K562 (cell line): ENCODE data around the gene DPAGT1. TPM values are rescaled to one million over a fixed set of nuclear protein-coding genes. Genes with fewer than 3 reads are reported as not detected.

Experiments
- CBFB ChIP-seq: sonication (generic); formaldehyde crosslinking; IDR thresholded peaks from 2 replicates; pipeline ENCODE4 v1.4.0; 2020; ENCODE audit warnings: mild to moderate bottlenecking, missing genetic modification reagents
- GTF2F1 ChIP-seq: IDR thresholded peaks from 2 replicates; pipeline ENCODE4 v1.6.1; 2011; ENCODE audit warnings: low read depth, low read length, improper control_type of control experiment
- MAX ChIP-seq: sonication (generic); formaldehyde crosslinking; IDR thresholded peaks from 2 replicates; pipeline ENCODE4 v1.9.0; 2022; ENCODE audit warnings: mild to moderate bottlenecking, missing genetic modification reagents
- NEUROD1 ChIP-seq: fragments of 150-350 bp; IDR thresholded peaks from 2 replicates; pipeline ENCODE4 v1.6.1; 2014; ENCODE audit warnings: borderline replicate concordance, low read length, low read depth; ENCODE audit not compliant: partially characterized antibody
- NR3C1 ChIP-seq: sonication (generic); formaldehyde crosslinking; IDR thresholded peaks from 2 replicates; pipeline ENCODE4 v1.8.1; 2022; ENCODE audit warnings: missing genetic modification reagents
- PTBP1 ChIP-seq: fragments of 200-400 bp; formaldehyde crosslinking; IDR thresholded peaks from 2 replicates; pipeline ENCODE4 v1.6.1; 2017; ENCODE audit warnings: low read depth, low read length
- RBFOX2 ChIP-seq: fragments of 200-400 bp; formaldehyde crosslinking; IDR thresholded peaks from 2 replicates; pipeline ENCODE4 v1.6.1; 2017; ENCODE audit warnings: low read depth, mild to moderate bottlenecking, low read length, moderate library complexity
- SMARCA4 ChIP-seq: fragments of 450-650 bp; IDR thresholded peaks from 2 replicates; pipeline ENCODE4 v1.6.1; 2016
- SMC3 ChIP-seq: conservative IDR thresholded peaks from 2 replicates; pipeline ENCODE4 v1.6.1; 2011; ENCODE audit warnings: low read depth, low read length, improper control_type of control experiment; ENCODE audit not compliant: insufficient read depth
- SP1 ChIP-seq: sonication (generic); formaldehyde crosslinking; IDR thresholded peaks from 2 replicates; pipeline ENCODE4 v1.8.1; 2022; ENCODE audit warnings: mild to moderate bottlenecking, missing genetic modification reagents
- TEAD1 ChIP-seq, 2 experiments: fragments of 450-650 bp in 1 of 2; sonication (generic) in 1 of 2; formaldehyde crosslinking; IDR thresholded peaks; 2 replicates each; pipeline versions ENCODE4 v1.4.0 to v1.8.0; 2020 to 2022; ENCODE audit warnings: mild to moderate bottlenecking in 2 of 2, missing genetic modification reagents in 1 of 2
- ZBTB9 ChIP-seq: fragments of 450-650 bp; formaldehyde crosslinking; IDR thresholded peaks from 2 replicates; pipeline ENCODE4 v1.4.0; 2020; ENCODE audit warnings: mild to moderate bottlenecking, moderate library complexity
- ZNF212 ChIP-seq: fragments of 450-650 bp; formaldehyde crosslinking; IDR thresholded peaks from 2 replicates; pipeline ENCODE4 v1.4.0; 2020; ENCODE audit warnings: mild to moderate bottlenecking
- ZNF449 ChIP-seq: fragments of 250-450 bp; sonication (Bioruptor Pico); IDR thresholded peaks from 2 replicates; pipeline ENCODE4 v1.8.0; 2022; ENCODE audit warnings: moderate library complexity, mild to moderate bottlenecking, inconsistent platforms
- ZNF639 ChIP-seq, 2 experiments: fragments of 200-800 bp in 1 of 2; sonication (Bioruptor generic) in 1 of 2; sonication (generic) in 1 of 2; formaldehyde crosslinking in 1 of 2; IDR thresholded peaks in 1 of 2; conservative IDR thresholded peaks in 1 of 2; 2 replicates each; pipeline versions ENCODE4 v1.5.0 to v1.6.1; 2016 to 2020; ENCODE audit warnings: missing compliant biosample characterization in 1 of 2, missing genetic modification characterization in 1 of 2, missing genetic modification reagents in 1 of 2
- ZNF830 ChIP-seq: fragments of 250-450 bp; sonication (Bioruptor Pico); IDR thresholded peaks from 2 replicates; pipeline ENCODE4 v1.5.0; 2021; ENCODE audit warnings: mild to moderate bottlenecking
- ZSCAN29 ChIP-seq: fragments of 450-650 bp; IDR thresholded peaks from 2 replicates; pipeline ENCODE4 v1.6.1; 2017
- polyA plus RNA-seq, 8 experiments: library from polyadenylated mRNA; depleted of rRNA in 4 of 8; stranded (reverse) in 5 of 8; unstranded in 3 of 8; fragments of >200 nt; fragmentation: Nextera tagmentation in 2 of 8; fragmentation: Illumina TruSeq in 1 of 8; extraction: Ambion mirVana in 2 of 8; extraction: Trizol in 1 of 8; gene quantifications; 2 replicates each; pipeline versions ENCODE4 v1.2.1 to v1.2.3, GENCODE V29; 2011 to 2014; ENCODE audit warnings: inconsistent platforms in 1 of 8, missing spikeins in 1 of 8
- total RNA-seq, 7 experiments: library from RNA; depleted of rRNA in 6 of 7; stranded (reverse); fragments of >200 nt in 6 of 7; fragmentation: Illumina TruSeq in 2 of 7; extraction: Trizol in 2 of 7; gene quantifications; 2 replicates each; pipeline versions ENCODE4 v1.2.1 to v1.2.3, GENCODE V29; 2011 to 2021; ENCODE audit warnings: low replicate concordance in 1 of 7
- TF ChIP-seq, protein P1 (sequence below): IDR thresholded peaks from 2 replicates; pipeline ENCODE4 v1.6.1; 2011; ENCODE audit warnings: borderline replicate concordance, low read depth, mild to moderate bottlenecking, moderate library complexity, low read length; ENCODE audit not compliant: insufficient read depth, poor library complexity, severe bottlenecking
- TF ChIP-seq, protein P2 (sequence below): sonication (generic); formaldehyde crosslinking; IDR thresholded peaks from 2 replicates; pipeline ENCODE4 v1.8.0; 2022; ENCODE audit warnings: missing genetic modification reagents, mild to moderate bottlenecking, moderate library complexity, borderline replicate concordance

Gene DPAGT1
- total and polyA plus RNA-seq, 9 of the 15 experiments (the other 6 are each of a cell fraction or from before 2014, with no cell fraction given): 29.9 to 135 (median 85.0) TPM

DNA sequence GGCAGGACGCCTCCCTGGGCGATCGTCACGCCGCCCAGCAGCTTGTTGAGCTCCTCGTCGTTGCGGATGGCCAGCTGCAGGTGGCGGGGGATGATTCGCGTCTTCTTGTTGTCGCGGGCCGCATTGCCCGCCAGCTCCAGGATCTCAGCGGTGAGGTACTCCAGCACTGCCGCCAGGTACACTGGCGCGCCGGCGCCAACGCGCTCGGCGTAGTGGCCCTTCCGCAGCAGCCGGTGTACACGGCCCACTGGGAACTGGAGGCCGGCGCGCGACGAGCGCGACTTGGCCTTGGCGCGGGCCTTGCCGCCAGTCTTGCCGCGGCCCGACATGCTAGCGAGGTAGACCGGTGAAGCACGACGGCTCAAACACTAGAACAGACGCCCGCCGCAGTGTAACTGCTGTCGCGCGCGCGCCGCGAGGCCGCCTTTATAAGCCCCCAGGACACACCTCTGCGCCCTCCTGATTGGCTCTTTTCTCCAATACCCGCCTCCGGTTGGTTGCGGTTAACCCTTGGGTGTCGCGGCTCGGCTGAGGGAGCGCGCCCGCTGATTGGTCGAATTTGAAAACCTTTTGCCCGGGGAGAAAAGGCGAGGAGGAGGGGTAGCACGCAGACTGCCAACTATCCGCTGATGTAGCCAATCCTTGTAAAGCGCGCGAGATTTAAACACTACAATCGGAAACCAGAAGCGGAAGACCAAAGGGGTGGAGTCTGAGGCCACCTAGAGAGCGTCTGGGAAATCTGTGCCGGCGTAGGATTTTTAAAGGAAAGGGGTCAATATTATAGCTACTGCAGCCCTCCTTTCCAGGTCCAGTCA, 6.4 kb downstream of the DPAGT1 start (continued):
- TF ChIP-seq ZNF212 (no peak), SMARCA4 (0 out of 2 replicates have a peak, but pooled peaks have one; percentile 15), SP1 (peak; percentile 99), ZNF449 (no peak), RBFOX2 (peak; percentile 97), CBFB (CRISPR knock-in tag) (peak; percentile 86; the same call in 1 of the 2 replicates), SMC3 (no peak; the same call in 1 of the 2 replicates), NEUROD1 (peak; percentile 87), ZNF639 (CRISPR knock-in tag; conservative IDR thresholded peaks at IDR 0.05 in 1 of 2, IDR thresholded peaks at IDR 0.05 in 1 of 2) (no peak), TEAD1 (CRISPR knock-in tag; IDR thresholded peaks at IDR 0.05) (peak in 1 of 2 experiments; percentile 78; a peak in 2 of 4 replicates), ZNF830 (CRISPR knock-in tag) (peak; percentile 95), ZSCAN29 (no peak), MAX (CRISPR knock-in tag) (peak; percentile 84), NR3C1 (peak; percentile 91), ZBTB9 (CRISPR knock-in tag) (peak; percentile 84; the same call in 1 of the 2 replicates), GTF2F1 (peak; percentile 99), PTBP1 (peak; percentile 77; the same call in 1 of the 2 replicates)
- TF ChIP-seq, protein P1, sequence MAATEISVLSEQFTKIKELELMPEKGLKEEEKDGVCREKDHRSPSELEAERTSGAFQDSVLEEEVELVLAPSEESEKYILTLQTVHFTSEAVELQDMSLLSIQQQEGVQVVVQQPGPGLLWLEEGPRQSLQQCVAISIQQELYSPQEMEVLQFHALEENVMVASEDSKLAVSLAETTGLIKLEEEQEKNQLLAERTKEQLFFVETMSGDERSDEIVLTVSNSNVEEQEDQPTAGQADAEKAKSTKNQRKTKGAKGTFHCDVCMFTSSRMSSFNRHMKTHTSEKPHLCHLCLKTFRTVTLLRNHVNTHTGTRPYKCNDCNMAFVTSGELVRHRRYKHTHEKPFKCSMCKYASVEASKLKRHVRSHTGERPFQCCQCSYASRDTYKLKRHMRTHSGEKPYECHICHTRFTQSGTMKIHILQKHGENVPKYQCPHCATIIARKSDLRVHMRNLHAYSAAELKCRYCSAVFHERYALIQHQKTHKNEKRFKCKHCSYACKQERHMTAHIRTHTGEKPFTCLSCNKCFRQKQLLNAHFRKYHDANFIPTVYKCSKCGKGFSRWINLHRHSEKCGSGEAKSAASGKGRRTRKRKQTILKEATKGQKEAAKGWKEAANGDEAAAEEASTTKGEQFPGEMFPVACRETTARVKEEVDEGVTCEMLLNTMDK: no peak
- TF ChIP-seq, protein P2, sequence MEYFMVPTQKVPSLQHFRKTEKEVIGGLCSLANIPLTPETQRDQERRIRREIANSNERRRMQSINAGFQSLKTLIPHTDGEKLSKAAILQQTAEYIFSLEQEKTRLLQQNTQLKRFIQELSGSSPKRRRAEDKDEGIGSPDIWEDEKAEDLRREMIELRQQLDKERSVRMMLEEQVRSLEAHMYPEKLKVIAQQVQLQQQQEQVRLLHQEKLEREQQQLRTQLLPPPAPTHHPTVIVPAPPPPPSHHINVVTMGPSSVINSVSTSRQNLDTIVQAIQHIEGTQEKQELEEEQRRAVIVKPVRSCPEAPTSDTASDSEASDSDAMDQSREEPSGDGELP (CRISPR knock-in tag): peak; percentile 94
